Endothelial cell of umbilical vein (primary cell): ENCODE data around the gene FBXO24. TPM values are rescaled to one million over a fixed set of nuclear protein-coding genes. Genes with fewer than 3 reads are reported as not detected.

Source experiments
- BruUV-seq: library from RNA; stranded (reverse); fragments of 400-500 nt; replicated peaks from 2 replicates; lab custom pipeline; 2021; lab: Mats Ljungman, UMichigan
- CTCF ChIA-PET: fragments of 300-600, 350-600 bp; sonication (Branson Sonifier 250); formaldehyde crosslinking; loops from one replicate; lab custom pipeline; 2021; ENCODE audit warnings: antibody characterized with exemption, inconsistent platforms; lab: Charles Lee
- POLR2A ChIA-PET: fragments of 300-600, 350-600 bp; sonication (Branson Sonifier 250); formaldehyde crosslinking; loops from one replicate; lab custom pipeline; 2021; ENCODE audit warnings: antibody characterized with exemption, inconsistent platforms; lab: Charles Lee
- DNase-seq: peaks from one replicate; pipeline ENCODE4 v3.0.0-alpha.2; 2011; ENCODE audit warnings: low read depth, low spot score
- FAIRE-seq: peaks from 2 replicates; lab custom pipeline; 2011; peaks lifted over from hg19 to GRCh38; lab: Jason Lieb, UNC
- H2AFZ ChIP-seq: 2 replicates; pipeline ENCODE4 v1.6.0; 2012; ENCODE audit warnings: low read depth, low read length, control low read depth, inconsistent platforms
- H3K27ac ChIP-seq: 2 replicates; pipeline ENCODE4 v1.5.1; 2011; ENCODE audit warnings: low read depth, mild to moderate bottlenecking, control low read depth, low read length, moderate library complexity; ENCODE audit not compliant: insufficient read depth
- H3K27me3 ChIP-seq, 2 experiments: 2 replicates each; pipeline versions ENCODE4 v1.6.0 to v1.6.1; 2011; ENCODE audit warnings: low read length in 2 of 2, mixed read lengths in 1 of 2; ENCODE audit not compliant: control insufficient read depth in 2 of 2, insufficient read depth in 2 of 2
- H3K36me3 ChIP-seq, 2 experiments: 2 replicates in 1 of 2; 3 replicates in 1 of 2; pipeline ENCODE4 v1.5.1; 2011; ENCODE audit warnings: low read length in 2 of 2, mild to moderate bottlenecking in 1 of 2, moderate library complexity in 1 of 2; ENCODE audit not compliant: control insufficient read depth in 2 of 2, insufficient read depth in 2 of 2; ENCODE audit errors: extremely low read depth in 1 of 2
- H3K4me1 ChIP-seq: 3 replicates; pipeline ENCODE4 v1.5.1; 2011; ENCODE audit warnings: mild to moderate bottlenecking, low read length; ENCODE audit not compliant: control insufficient read depth, insufficient read depth; ENCODE audit errors: extremely low read depth
- H3K4me2 ChIP-seq: 2 replicates; pipeline ENCODE4 v1.6.1; 2011; ENCODE audit warnings: low read length, control low read depth, mixed read lengths; ENCODE audit not compliant: insufficient read depth
- H3K4me3 ChIP-seq, 3 experiments: fragments of 200-600 bp in 1 of 3; sonication (generic), shearing (Covaris generic) in 1 of 3; replicated peaks in 1 of 3; 2 replicates each; pipeline ENCODE4 v1.5.1; 2011 to 2016; ENCODE audit warnings: control low read depth in 3 of 3, low read length in 3 of 3, mild to moderate bottlenecking in 2 of 3, inconsistent platforms in 1 of 3, low read depth in 1 of 3, moderate library complexity in 1 of 3; ENCODE audit not compliant: insufficient read depth in 1 of 3
- H3K79me2 ChIP-seq: 2 replicates; pipeline ENCODE4 v1.6.0; 2012; ENCODE audit warnings: low read length, inconsistent platforms; ENCODE audit not compliant: control insufficient read depth, insufficient read depth
- H3K9ac ChIP-seq: replicated peaks from 2 replicates; pipeline ENCODE3; 2011; ENCODE audit warnings: low read length, control low read depth; ENCODE audit not compliant: insufficient read depth; ENCODE audit errors: extremely low read depth
- H3K9me1 ChIP-seq: replicated peaks from 3 replicates; pipeline ENCODE4 v1.6.0; 2011; ENCODE audit warnings: mild to moderate bottlenecking, low read length; ENCODE audit not compliant: control insufficient read depth, insufficient read depth; ENCODE audit errors: extremely low read depth
- H3K9me3 ChIP-seq: replicated peaks from 2 replicates; pipeline ENCODE4 v1.5.1; 2012; ENCODE audit warnings: low read length, inconsistent platforms; ENCODE audit not compliant: control insufficient read depth, insufficient read depth
- H4K20me1 ChIP-seq: replicated peaks from 2 replicates; pipeline ENCODE3; 2011; ENCODE audit warnings: mild to moderate bottlenecking, low read length; ENCODE audit not compliant: control insufficient read depth, insufficient read depth; ENCODE audit errors: extremely low read depth
- EZH2 ChIP-seq: IDR thresholded peaks from 2 replicates; pipeline ENCODE4 v1.6.1; 2012; ENCODE audit warnings: borderline replicate concordance, low read depth, mild to moderate bottlenecking, moderate library complexity, low read length, inconsistent platforms; ENCODE audit not compliant: severe bottlenecking
- FOS ChIP-seq: IDR thresholded peaks from 2 replicates; pipeline ENCODE4 v1.6.1; 2011; ENCODE audit warnings: mild to moderate bottlenecking, low read length, moderate library complexity, borderline replicate concordance; ENCODE audit not compliant: insufficient read depth
- GATA2 ChIP-seq: IDR thresholded peaks from 2 replicates; pipeline ENCODE4 v1.7.0; 2011; ENCODE audit warnings: low read depth, mild to moderate bottlenecking, moderate library complexity, mixed read lengths, low read length; ENCODE audit not compliant: insufficient read length, insufficient read depth
- JUN ChIP-seq: IDR thresholded peaks from 2 replicates; pipeline ENCODE4 v1.6.1; 2011; ENCODE audit warnings: borderline replicate concordance, low read depth; ENCODE audit not compliant: insufficient read length, insufficient read depth
- MAX ChIP-seq: IDR thresholded peaks from 2 replicates; pipeline ENCODE4 v1.6.1; 2011; ENCODE audit not compliant: insufficient read depth, insufficient read length
- MYC ChIP-seq: IDR thresholded peaks from one replicate; pipeline ENCODE4 v1.6.1; 2011; ENCODE audit warnings: mild to moderate bottlenecking, low read depth, low read length
- POLR2A ChIP-seq: IDR thresholded peaks from 2 replicates; pipeline ENCODE4 v1.6.1; 2012; ENCODE audit warnings: low read depth, mild to moderate bottlenecking, control low read depth, low read length
- POLR2AphosphoS5 ChIP-seq: IDR thresholded peaks from 2 replicates; pipeline ENCODE4 v1.6.1; 2012; ENCODE audit warnings: low read depth, mild to moderate bottlenecking, control low read depth, low read length, moderate library complexity; ENCODE audit not compliant: insufficient read depth
- dilution Hi-C: fragments of 300-500 bp; cut with MboI; formaldehyde crosslinking; loops from one replicate; pipeline ENCODE4 v1.15.0; 2019; ENCODE audit warnings: low sequenced_read_pairs; ENCODE audit not compliant: extremely low pct_ligation_motif_present
- intact Hi-C: fragments of 100-400 bp; cut with micrococcal nuclease; formaldehyde crosslinking; loops from one replicate; pipeline ENCODE4 v1.10.0; 2022
- polyA plus RNA-seq, 4 experiments: library from polyadenylated mRNA; depleted of rRNA in 3 of 4; stranded (reverse) in 3 of 4; unstranded in 1 of 4; fragments of >200 nt; gene quantifications; 2 replicates each; pipeline versions ENCODE4 v1.2.1 to v1.2.3, GENCODE V29; 2011 to 2012; ENCODE audit warnings: missing spikeins in 1 of 4
- total RNA-seq: library from RNA; stranded (reverse); gene quantifications from 2 replicates; pipeline ENCODE4 v1.2.3, GENCODE V29; 2021
- TF ChIP-seq, protein P1 (sequence below), 2 donors: IDR thresholded peaks; 1 replicate in 1 of 2; 2 replicates in 1 of 2; pipeline ENCODE4 v1.5.1; 2011; ENCODE audit warnings: low read length in 2 of 2, mild to moderate bottlenecking in 2 of 2, moderate library complexity in 2 of 2, control low read depth in 1 of 2, inconsistent platforms in 1 of 2, low read depth in 1 of 2; ENCODE audit not compliant: insufficient read depth in 1 of 2; ENCODE audit errors: extremely low read depth in 1 of 2

The FBXO24 gene
- total and polyA plus RNA-seq, 2 donors (not counting 3 experiments of a cell fraction or from before 2014, with no cell fraction given), result 0.37 to 0.38 TPM

DNA sequence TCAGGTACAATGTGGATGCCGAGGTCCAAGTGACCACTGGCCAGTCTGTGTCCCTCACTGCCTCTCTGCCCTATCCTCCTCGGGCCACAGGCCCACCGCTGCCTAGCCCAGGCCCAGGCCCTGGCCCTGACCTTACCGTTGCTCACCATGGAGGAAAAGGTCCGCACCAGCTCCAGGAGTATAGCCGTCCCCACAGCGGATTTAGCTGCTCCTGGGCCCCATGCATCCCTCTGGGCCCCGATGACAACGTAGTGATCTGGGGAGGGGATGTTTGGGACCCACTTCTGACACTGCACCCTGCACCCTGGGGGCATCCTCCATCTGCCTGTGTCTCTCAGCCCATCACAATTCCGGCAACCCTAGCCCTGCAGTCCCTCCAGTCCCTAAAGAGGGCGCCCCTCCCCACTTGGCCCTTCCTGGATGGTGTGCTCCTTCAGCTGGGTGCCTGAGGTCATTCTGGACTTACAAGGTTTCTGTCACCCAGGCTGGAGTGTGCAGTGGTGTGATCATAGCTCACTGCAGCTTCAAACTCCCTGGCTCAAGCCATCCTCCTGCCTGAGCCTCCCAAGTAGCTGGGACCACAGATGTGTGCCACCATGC, 43.1 kb downstream of the FBXO24 start:
- POLR2A ChIA-PET, result interaction anchor here (0.6 kb wide), 1 partner anchor 23 kb away, joined by 4 read pairs; no protein-coding TSS in a partner anchor
- no TSS peak for BruUV-seq
- Histone ChIP-seq H3K9ac (no peak overlapping the region), H3K79me2 (no peaks in the 10 kb centered on the region), H3K4me1 (peaks cover 8% of the 10 kb centered on the region), H4K20me1 (no peaks in the 10 kb centered on the region), H3K27me3 (peaks cover 1 to 3% of the 10 kb centered on the region in 2 experiments), H3K9me3 (no peaks in the 10 kb centered on the region), H3K27ac (no peak overlapping the region), H2AFZ (no peak overlapping the region), H3K9me1 (no peaks in the 10 kb centered on the region), H3K4me2 (no peak overlapping the region), H3K4me3 (no peak overlapping the region), H3K36me3 (no peaks in the 10 kb centered on the region)
- dilution Hi-C loops, result no loop called here
- FAIRE-seq, result no peak
- CTCF ChIA-PET, result interaction anchor here (0.6 to 2.2 kb wide), 11 partner anchors 10 to 76 kb away, joined by 3 to 8 read pairs (median 4); partner anchors contain the start of genes FBXO24, MOSPD3 and POP7
- intact Hi-C loops, result loop anchor here (5.0 kb wide), 1 partner anchor 63 kb away; the partner anchor contains the start of gene GIGYF1
- no peak for TF ChIP-seq MAX
- TF ChIP-seq MYC, result no peak
- TF ChIP-seq, protein P1, sequence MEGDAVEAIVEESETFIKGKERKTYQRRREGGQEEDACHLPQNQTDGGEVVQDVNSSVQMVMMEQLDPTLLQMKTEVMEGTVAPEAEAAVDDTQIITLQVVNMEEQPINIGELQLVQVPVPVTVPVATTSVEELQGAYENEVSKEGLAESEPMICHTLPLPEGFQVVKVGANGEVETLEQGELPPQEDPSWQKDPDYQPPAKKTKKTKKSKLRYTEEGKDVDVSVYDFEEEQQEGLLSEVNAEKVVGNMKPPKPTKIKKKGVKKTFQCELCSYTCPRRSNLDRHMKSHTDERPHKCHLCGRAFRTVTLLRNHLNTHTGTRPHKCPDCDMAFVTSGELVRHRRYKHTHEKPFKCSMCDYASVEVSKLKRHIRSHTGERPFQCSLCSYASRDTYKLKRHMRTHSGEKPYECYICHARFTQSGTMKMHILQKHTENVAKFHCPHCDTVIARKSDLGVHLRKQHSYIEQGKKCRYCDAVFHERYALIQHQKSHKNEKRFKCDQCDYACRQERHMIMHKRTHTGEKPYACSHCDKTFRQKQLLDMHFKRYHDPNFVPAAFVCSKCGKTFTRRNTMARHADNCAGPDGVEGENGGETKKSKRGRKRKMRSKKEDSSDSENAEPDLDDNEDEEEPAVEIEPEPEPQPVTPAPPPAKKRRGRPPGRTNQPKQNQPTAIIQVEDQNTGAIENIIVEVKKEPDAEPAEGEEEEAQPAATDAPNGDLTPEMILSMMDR (IDR thresholded peaks at IDR 0.05; ENCODE audit: extremely low read depth in 1 of 2, insufficient read depth in 1 of 2, low read depth in 1 of 2, low read length in 2 of 2), result peak; percentile 17 to 39
- no peak for DNase-seq

DNA sequence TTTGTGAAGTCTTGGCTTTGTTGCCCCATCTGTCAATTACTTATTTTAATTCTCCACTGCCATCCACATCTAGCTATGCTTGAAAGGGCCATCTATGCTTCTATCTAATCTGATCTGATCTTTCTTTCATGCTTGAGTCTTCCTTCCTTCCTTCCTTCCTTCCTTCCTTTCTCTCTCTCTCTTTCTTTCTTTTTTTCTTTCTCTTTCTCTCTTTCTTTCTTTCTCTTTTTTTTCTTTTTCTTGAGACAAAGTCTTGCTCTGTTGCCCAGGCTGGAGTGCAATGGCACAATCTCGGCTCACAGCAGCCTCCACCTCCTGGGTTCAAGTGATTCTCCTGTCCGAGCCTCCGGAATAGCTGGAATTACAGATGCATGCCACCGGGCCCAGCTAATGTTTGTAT, 43.9 kb downstream of the FBXO24 start:
- no TSS peak for BruUV-seq
- intact Hi-C loops, result no loop called here
- Histone ChIP-seq H3K27ac (no peak overlapping the region), H3K9me1 (no peaks in the 10 kb centered on the region), H3K79me2 (no peaks in the 10 kb centered on the region), H3K9ac (no peak overlapping the region), H3K4me2 (no peak overlapping the region), H4K20me1 (no peaks in the 10 kb centered on the region), H3K4me3 (no peak overlapping the region), H3K27me3 (peaks cover 2 to 3% of the 10 kb centered on the region in 2 experiments), H3K9me3 (no peaks in the 10 kb centered on the region), H3K36me3 (no peaks in the 10 kb centered on the region), H3K4me1 (peaks cover 8% of the 10 kb centered on the region), H2AFZ (no peak overlapping the region)
- no peak for TF ChIP-seq GATA2
- TF ChIP-seq FOS, result no peak
- no peak for TF ChIP-seq POLR2AphosphoS5
- TF ChIP-seq POLR2A, result no peak
- no peak for TF ChIP-seq EZH2
- TF ChIP-seq, protein P1 (IDR thresholded peaks at IDR 0.05; ENCODE audit: extremely low read depth in 1 of 2, insufficient read depth in 1 of 2, low read depth in 1 of 2, low read length in 2 of 2), result no peak
- no peak for TF ChIP-seq JUN
- TF ChIP-seq MYC, result no peak
- TF ChIP-seq MAX, result no peak
- dilution Hi-C loops, result no loop called here
- ChIA-PET CTCF (interaction anchor here (0.7 to 2.2 kb wide), 7 partner anchors 9 to 71 kb away, joined by 3 to 8 read pairs (median 5); partner anchors contain the start of genes FBXO24 and MOSPD3), POLR2A (no interaction called here)
- FAIRE-seq (no peak), DNase-seq (no peak)
